K562 (cell line): ENCODE data around the gene CNOT6. TPM values are rescaled to one million over a fixed set of nuclear protein-coding genes. Genes with fewer than 3 reads are reported as not detected.

Experiments
- ATAC-seq: fragments of 200-7000 bp; cut with Tn5 transposase; 3 replicates; pipeline ENCODE4 v1.9.1; 2020; ENCODE audit warnings: moderate library complexity
- BruUV-seq: library from RNA; stranded (reverse); fragments of 400-500 nt; replicated peaks from 2 replicates; lab custom pipeline; 2021; lab: Mats Ljungman, UMichigan
- CTCF ChIA-PET: fragments of 300-600 bp; formaldehyde crosslinking; extraction: SDS; loops from one replicate; lab custom pipeline; 2021; ENCODE audit warnings: low intra/inter-chr PET ratio; lab: Yijun Ruan, JAX
- POLR2A ChIA-PET: fragments of 300-600, 350-650 bp; sonication (Branson Sonifier 250); formaldehyde crosslinking; extraction: SDS; loops from one replicate; lab custom pipeline; 2021; ENCODE audit warnings: antibody characterized with exemption, inconsistent platforms; lab: Yijun Ruan, JAX
- DNase-seq, 4 experiments: peaks; one replicate each; pipeline versions ENCODE4 v3.0.0 to v3.0.0-alpha.2; 2011 to 2018; ENCODE audit warnings: low spot score in 3 of 4, mixed read lengths in 3 of 4; ENCODE audit errors: extremely low read depth in 1 of 4
- FAIRE-seq: peaks from 2 replicates; lab custom pipeline; 2011; peaks lifted over from hg19 to GRCh38; lab: Jason Lieb, UNC
- H2AFZ ChIP-seq: 2 replicates; pipeline ENCODE4 v1.6.0; 2011; ENCODE audit warnings: low read depth, low read length, control low read depth, inconsistent platforms
- H3K27ac ChIP-seq: fragments of 200-600 bp; 3 replicates; pipeline ENCODE4 v1.8.0; 2011; ENCODE audit warnings: low read depth, mild to moderate bottlenecking, control low read depth, inconsistent platforms, low read length, moderate library complexity, mixed read lengths; ENCODE audit errors: extremely low read depth
- H3K27me3 ChIP-seq, 2 experiments: fragments of 300-600 bp in 1 of 2; 2 replicates in 1 of 2; 3 replicates in 1 of 2; pipeline versions ENCODE4 v1.6.0 to v1.8.0; 2011; ENCODE audit warnings: inconsistent platforms in 2 of 2, low read length in 2 of 2, mild to moderate bottlenecking in 1 of 2, mixed read lengths in 1 of 2, moderate library complexity in 1 of 2; ENCODE audit not compliant: control insufficient read depth in 2 of 2, insufficient read depth in 2 of 2
- H3K36me3 ChIP-seq: fragments of 300-600 bp; 3 replicates; pipeline ENCODE4 v1.8.0; 2011; ENCODE audit warnings: mild to moderate bottlenecking, low read length, inconsistent platforms; ENCODE audit not compliant: control insufficient read depth, insufficient read depth
- H3K4me1 ChIP-seq, 2 experiments: fragments of 200-600 bp in 1 of 2; replicated peaks in 1 of 2; 2 replicates in 1 of 2; 3 replicates in 1 of 2; pipeline versions ENCODE4 v1.5.1 to v1.8.0; 2011; ENCODE audit warnings: inconsistent platforms in 2 of 2, low read length in 2 of 2, mild to moderate bottlenecking in 1 of 2, mixed read lengths in 1 of 2, moderate library complexity in 1 of 2; ENCODE audit not compliant: control insufficient read depth in 2 of 2, insufficient read depth in 2 of 2
- H3K4me2 ChIP-seq: 2 replicates; pipeline ENCODE4 v1.6.1; 2011; ENCODE audit warnings: low read length, control low read depth, inconsistent platforms, mixed read lengths; ENCODE audit not compliant: insufficient read depth
- H3K4me3 ChIP-seq: fragments of 200-600 bp; sonication (generic), shearing (Covaris generic); 2 replicates; pipeline ENCODE4 v1.5.1; 2016; ENCODE audit warnings: control low read depth, inconsistent platforms
- H3K79me2 ChIP-seq: fragments of 200-600 bp; 3 replicates; pipeline ENCODE4 v1.8.0; 2011; ENCODE audit warnings: low read length, inconsistent platforms; ENCODE audit not compliant: control insufficient read depth, insufficient read depth
- H3K9ac ChIP-seq, 2 experiments: 2 replicates each; pipeline versions ENCODE4 v1.6.0 to v1.6.1; 2011; ENCODE audit warnings: low read depth in 2 of 2, low read length in 2 of 2, control low read depth in 1 of 2, inconsistent platforms in 1 of 2, mild to moderate bottlenecking in 1 of 2, mixed read lengths in 1 of 2; ENCODE audit not compliant: insufficient read depth in 1 of 2
- H3K9me1 ChIP-seq: one replicate; pipeline ENCODE4 v1.6.0; 2011; ENCODE audit warnings: inconsistent platforms, mild to moderate bottlenecking, low read length, moderate library complexity; ENCODE audit not compliant: control insufficient read depth, insufficient read depth
- H3K9me3 ChIP-seq: replicated peaks from 2 replicates; pipeline ENCODE4 v1.5.1; 2011; ENCODE audit warnings: low read depth, low read length, inconsistent platforms; ENCODE audit not compliant: control insufficient read depth, insufficient read depth
- H4K20me1 ChIP-seq: replicated peaks from 2 replicates; pipeline ENCODE4 v1.6.1; 2011; ENCODE audit warnings: low read length, inconsistent platforms, mixed read lengths; ENCODE audit not compliant: control insufficient read depth, insufficient read depth
- ATF1 ChIP-seq, 2 experiments: fragments of 450-650 bp in 1 of 2; IDR thresholded peaks; 2 replicates each; pipeline ENCODE4 v1.6.1; 2016; ENCODE audit warnings: missing compliant biosample characterization in 1 of 2, missing genetic modification characterization in 1 of 2
- CBFA2T3 ChIP-seq: fragments of 450-650 bp; IDR thresholded peaks from 2 replicates; pipeline ENCODE4 v1.6.1; 2017
- CBFB ChIP-seq: sonication (generic); formaldehyde crosslinking; IDR thresholded peaks from 2 replicates; pipeline ENCODE4 v1.4.0; 2020; ENCODE audit warnings: mild to moderate bottlenecking, missing genetic modification reagents
- ETV6 ChIP-seq, 3 experiments: fragments of 150-350 bp in 1 of 3; sonication (generic) in 1 of 3; formaldehyde crosslinking in 1 of 3; IDR thresholded peaks; 2 replicates each; pipeline versions ENCODE4 v1.6.1 to v1.8.0; 2014 to 2022; ENCODE audit warnings: borderline replicate concordance in 2 of 3, low read depth in 2 of 3, antibody characterized with exemption in 1 of 3, low read length in 1 of 3, mild to moderate bottlenecking in 1 of 3, missing genetic modification reagents in 1 of 3
- EZH2 ChIP-seq: IDR thresholded peaks from 2 replicates; pipeline ENCODE4 v1.6.1; 2012; ENCODE audit warnings: low read depth, mild to moderate bottlenecking, inconsistent platforms, low read length, borderline replicate concordance
- MIER1 ChIP-seq: fragments of 450-650 bp; IDR thresholded peaks from 2 replicates; pipeline ENCODE4 v1.6.1; 2016; ENCODE audit warnings: antibody characterized with exemption, mild to moderate bottlenecking, low read depth
- MXI1 ChIP-seq: IDR thresholded peaks from 2 replicates; pipeline ENCODE4 v1.6.1; 2011; ENCODE audit warnings: low read depth, mild to moderate bottlenecking, improper control_type of control experiment, low read length
- RHOXF2B ChIP-seq: fragments of 250-450 bp; sonication (Bioruptor Pico); conservative IDR thresholded peaks from 2 replicates; pipeline ENCODE4 v1.5.1; 2021
- RNF2 ChIP-seq: sonication (generic); IDR thresholded peaks from 2 replicates; pipeline ENCODE4 v1.6.1; 2016
- SPI1 ChIP-seq: IDR thresholded peaks from 2 replicates; pipeline ENCODE4 v1.6.1; 2011; ENCODE audit warnings: low read depth, low read length, control low read depth, borderline replicate concordance
- ZBTB33 ChIP-seq: sonication (generic); formaldehyde crosslinking; IDR thresholded peaks from 2 replicates; pipeline ENCODE4 v1.8.1; 2023; ENCODE audit warnings: mild to moderate bottlenecking, missing genetic modification reagents
- ZC3H4 ChIP-seq: sonication (generic); formaldehyde crosslinking; IDR thresholded peaks from 2 replicates; pipeline ENCODE4 v1.9.0; 2021; ENCODE audit warnings: missing genetic modification reagents, borderline replicate concordance
- ZFP30 ChIP-seq: fragments of 250-450 bp; sonication (Bioruptor Pico); IDR thresholded peaks from 2 replicates; pipeline ENCODE4 v1.8.0; 2022; ENCODE audit warnings: moderate library complexity, mild to moderate bottlenecking, inconsistent platforms, borderline replicate concordance
- ZNF592 ChIP-seq: fragments of 450-650 bp; IDR thresholded peaks from 2 replicates; pipeline ENCODE4 v1.6.1; 2017; ENCODE audit warnings: antibody characterized with exemption, mild to moderate bottlenecking
- WGBS: fragments of 100-300 bp; shearing (Covaris generic); methylation state at CpG from one replicate; pipeline ENCODE4 v1.1.6; 2016; ENCODE audit warnings: low coverage, mixed read lengths; ENCODE audit not compliant: insufficient coverage; ENCODE audit errors: missing lambda C conversion rate; 5-methylcytosine and 5-hydroxymethylcytosine counted together
- in situ Hi-C: fragments of 300-500 bp; cut with MboI; formaldehyde crosslinking; loops from 4 replicates; pipeline ENCODE4 v1.15.0; 2018; ENCODE audit warnings: inconsistent platforms, mixed read lengths
- intact Hi-C: fragments of 100-400 bp; cut with micrococcal nuclease; formaldehyde crosslinking; loops from 2 replicates; pipeline ENCODE4 v1.14.2; 2022
- polyA plus RNA-seq, 8 experiments: library from polyadenylated mRNA; depleted of rRNA in 4 of 8; stranded (reverse) in 5 of 8; unstranded in 3 of 8; fragments of >200 nt; fragmentation: Nextera tagmentation in 2 of 8; fragmentation: Illumina TruSeq in 1 of 8; extraction: Ambion mirVana in 2 of 8; extraction: Trizol in 1 of 8; gene quantifications; 2 replicates each; pipeline versions ENCODE4 v1.2.1 to v1.2.3, GENCODE V29; 2011 to 2014; ENCODE audit warnings: inconsistent platforms in 1 of 8, missing spikeins in 1 of 8
- total RNA-seq, 7 experiments: library from RNA; depleted of rRNA in 6 of 7; stranded (reverse); fragments of >200 nt in 6 of 7; fragmentation: Illumina TruSeq in 2 of 7; extraction: Trizol in 2 of 7; gene quantifications; 2 replicates each; pipeline versions ENCODE4 v1.2.1 to v1.2.3, GENCODE V29; 2011 to 2021; ENCODE audit warnings: low replicate concordance in 1 of 7

The CNOT6 gene
- total and polyA plus RNA-seq, 9 of the 15 experiments (the other 6 are each of a cell fraction or from before 2014, with no cell fraction given) = 4.9 to 32.4 (median 14.0) TPM

GRCh38 chr5:180604271-180604670 lies 110.1 kb downstream of the CNOT6 start:
- ChIA-PET POLR2A (interaction anchor here (0.6 kb wide), 1 partner anchor 10 kb away, joined by 3 read pairs; no protein-coding TSS in a partner anchor), CTCF (no interaction called here)
- DNase-seq (no peak), FAIRE-seq (no peak), ATAC-seq (peak; percentile 35)
- peak overlapping the region in 1 of 2 experiments; percentile 36; a peak in 2 of 4 replicates for H3K9ac ChIP-seq
- no peaks in the 10 kb centered on the region for H3K9me1 ChIP-seq
- H3K4me3 ChIP-seq = no peak overlapping the region
- H3K27me3 ChIP-seq = peaks cover 0 to 7% of the 10 kb centered on the region in 2 experiments; a peak in 2 of 5 replicates
- no peaks in the 10 kb centered on the region for H3K79me2 ChIP-seq
- H3K9me3 ChIP-seq = no peaks in the 10 kb centered on the region
- no peak overlapping the region for H3K27ac ChIP-seq
- intact Hi-C loops (loop anchor here (10.0 kb wide), 2 partner anchors 49 to 399 kb away; partner anchors contain the start of gene RASGEF1C), in situ Hi-C loops (no loop called here)
- no peak overlapping the region; the same call in 1 of the 2 replicates for H3K4me2 ChIP-seq
- 29% methylated on average over 12 of the region's 13 CpGs for WGBS
- no TSS peak for BruUV-seq
- peak overlapping the region; percentile 47; the same call in 1 of the 2 replicates for H2AFZ ChIP-seq
- no peaks in the 10 kb centered on the region for H4K20me1 ChIP-seq
- peaks cover 10 to 45% of the 10 kb centered on the region in 2 experiments; a peak in 4 of 5 replicates for H3K4me1 ChIP-seq
- no peaks in the 10 kb centered on the region for H3K36me3 ChIP-seq
- TF ChIP-seq ZNF592 (no peak), ZC3H4 (CRISPR knock-in tag) (no peak), CBFB (CRISPR knock-in tag) (no peak), ZBTB33 (CRISPR knock-in tag) (no peak), CBFA2T3 (no peak), SPI1 (no peak), RNF2 (no peak), MXI1 (no peak), EZH2 (no peak), ATF1 (CRISPR knock-in tag; IDR thresholded peaks at IDR 0.05) (no peak), ATF1 (tag; IDR thresholded peaks at IDR 0.05) (no peak), ZFP30 (CRISPR knock-in tag) (no peak), ETV6 (IDR thresholded peaks at IDR 0.05; ENCODE audit: borderline replicate concordance in 1 of 2, low read depth in 2 of 2, low read length in 1 of 2) (no peak), ETV6 (CRISPR knock-in tag; IDR thresholded peaks at IDR 0.05; ENCODE audit: borderline replicate concordance) (no peak), MIER1 (no peak), RHOXF2B (CRISPR knock-in tag) (no peak)
